Occipital lobe (tissue), 2 donors: ENCODE measurements around the gene LGR5. TPM values are rescaled to one million over a fixed set of nuclear protein-coding genes. Genes with fewer than 3 reads are reported as not detected.
"Not testable (repeated sequence)": the region's sequence is repeated elsewhere in the genome, so short reads cannot be mapped to it uniquely, and the experiment has no call there.

Source experiments
- DNase-seq: peaks from one replicate; lab custom pipeline; 2025; lab: John Stamatoyannopoulos, UW
- total RNA-seq: library from RNA; depleted of rRNA; stranded (reverse); fragments of >200 nt; gene quantifications from one replicate; pipeline ENCODE4 v1.2.3, GENCODE V29; 2014

The LGR5 gene
- total RNA-seq, 1 donor from 2014 or later = not detected

DNA sequence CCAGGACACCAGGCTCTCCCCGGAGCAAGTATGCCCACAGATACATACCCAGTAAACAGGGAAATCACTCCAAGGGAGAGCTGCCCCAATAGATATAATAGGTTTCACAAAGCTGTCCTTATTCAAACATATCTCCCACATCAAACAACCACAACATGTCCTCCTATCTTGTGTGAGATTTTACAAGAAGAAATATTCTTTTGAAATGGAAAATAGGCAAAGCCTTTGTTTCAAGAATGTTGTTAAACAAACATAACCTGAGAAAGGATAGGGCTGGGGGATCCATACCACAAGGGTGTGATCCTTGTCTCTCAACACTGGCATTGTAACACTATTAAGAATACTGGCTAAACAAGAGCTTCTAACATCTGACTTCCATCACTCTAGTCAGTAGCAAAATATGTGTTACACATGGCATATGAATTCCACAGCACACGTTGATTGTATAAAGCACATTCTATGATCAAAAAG is 32.9 kb downstream of the LGR5 start:
- DNase-seq = no peak

GRCh38 chr12:71474791-71475190 is 35.2 kb downstream of the LGR5 start:
- DNase-seq = no peak

- no peak for DNase-seq
Measured at GRCh38 chr12:71475280-71475679, 35.7 kb downstream of the LGR5 start.

- no peak for DNase-seq
Measured at GRCh38 chr12:71476513-71476912, 36.9 kb downstream of the LGR5 start.

GRCh38 chr12:71477609-71478008 is 38.0 kb downstream of the LGR5 start:
- DNase-seq = no peak

GRCh38 chr12:71478270-71478669 is 38.7 kb downstream of the LGR5 start:
- no peak for DNase-seq

DNA sequence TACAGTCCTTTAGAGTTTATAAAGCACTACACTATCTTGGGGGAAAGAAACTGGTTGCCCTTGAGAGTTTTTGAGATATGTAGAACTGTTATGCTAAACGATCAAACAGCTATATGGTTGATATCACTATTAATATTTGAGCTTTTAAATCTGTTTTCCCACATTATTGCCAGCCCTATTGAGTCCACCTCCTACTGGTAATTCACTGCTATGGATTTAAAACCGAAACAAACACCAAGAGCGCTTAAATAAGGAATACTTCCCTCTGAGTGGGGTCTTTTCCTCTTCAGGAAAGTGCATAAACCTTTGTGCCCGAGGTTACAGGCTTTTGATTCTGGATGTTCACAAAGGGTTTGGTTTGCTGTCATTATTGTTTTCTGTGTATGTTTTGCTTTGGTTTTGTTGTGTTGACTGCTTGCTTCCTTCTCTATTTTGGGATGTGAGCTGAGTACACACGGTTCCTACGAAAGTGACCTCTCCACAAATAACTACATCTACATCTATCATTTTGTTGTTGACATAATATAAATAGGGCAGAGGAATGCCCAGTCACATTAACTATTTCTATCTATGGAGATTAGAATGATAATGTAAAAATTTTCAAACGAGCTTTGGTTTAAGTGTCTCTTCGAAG is 44.8 kb downstream of the LGR5 start:
- DNase-seq = no peak

GRCh38 chr12:71490844-71491243 is 51.2 kb downstream of the LGR5 start:
- DNase-seq = not testable (repeated sequence)

- DNase-seq = no peak
Measured at GRCh38 chr12:71492604-71493003, 53.0 kb downstream of the LGR5 start.

DNA sequence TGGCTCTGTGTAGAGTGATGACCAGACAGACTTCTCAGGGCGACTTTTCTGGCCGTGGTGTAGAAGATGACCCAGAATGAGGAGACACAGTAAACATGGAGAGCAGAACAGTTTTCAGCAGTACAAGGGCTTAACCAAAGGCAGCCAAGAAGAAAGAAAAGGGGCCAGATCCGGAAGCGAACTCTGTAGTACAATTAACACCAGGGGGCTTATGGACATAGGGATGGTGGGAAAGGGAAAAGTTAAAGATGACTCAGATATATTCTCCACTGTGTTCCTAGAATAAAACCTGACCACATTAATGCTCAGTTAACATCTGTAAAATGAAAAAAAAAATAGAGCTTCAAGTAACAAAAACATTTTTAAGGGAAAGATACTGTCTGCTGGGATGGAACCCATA is 60.2 kb downstream of the LGR5 start:
- no peak for DNase-seq

- DNase-seq = no peak
Measured at GRCh38 chr12:71503579-71504391, 64.2 kb downstream of the LGR5 start.

DNA sequence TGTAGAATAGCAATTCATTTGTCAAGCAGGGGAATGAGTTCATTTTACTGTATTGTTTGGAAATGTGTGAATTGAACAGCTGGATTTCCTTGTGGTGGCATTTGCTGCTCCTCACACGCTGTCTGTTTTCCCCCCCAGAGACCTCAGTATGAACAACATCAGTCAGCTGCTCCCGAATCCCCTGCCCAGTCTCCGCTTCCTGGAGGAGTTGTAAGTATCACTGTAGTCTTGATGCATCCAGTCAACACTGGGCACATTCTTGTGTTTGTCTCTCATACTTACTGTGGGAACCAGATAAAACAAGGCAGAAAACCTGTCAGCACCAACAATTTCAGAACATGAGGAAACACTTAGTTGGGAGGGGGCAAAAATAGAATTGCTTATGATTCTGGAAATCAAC is 64.9 kb downstream of the LGR5 start:
- no peak for DNase-seq

DNA sequence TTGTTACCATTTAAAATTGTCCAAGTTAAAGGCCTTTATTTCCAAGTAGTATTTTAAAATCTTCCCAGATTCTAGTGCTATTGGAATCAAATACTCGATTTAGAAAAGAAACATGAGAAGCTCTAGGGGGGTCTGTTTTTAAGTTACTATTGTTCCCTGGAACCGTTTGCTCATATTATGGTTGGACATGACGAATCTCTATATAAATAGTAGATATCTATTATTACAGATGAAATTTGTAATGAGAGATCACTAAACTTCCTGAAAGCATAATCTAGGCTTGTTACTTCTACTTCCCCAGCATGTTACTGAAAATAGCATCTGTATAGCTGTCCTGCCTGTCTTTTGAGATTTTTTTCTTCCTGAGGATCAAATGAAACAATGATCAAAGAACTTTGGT is 70.1 kb downstream of the LGR5 start:
- DNase-seq = no peak

DNA sequence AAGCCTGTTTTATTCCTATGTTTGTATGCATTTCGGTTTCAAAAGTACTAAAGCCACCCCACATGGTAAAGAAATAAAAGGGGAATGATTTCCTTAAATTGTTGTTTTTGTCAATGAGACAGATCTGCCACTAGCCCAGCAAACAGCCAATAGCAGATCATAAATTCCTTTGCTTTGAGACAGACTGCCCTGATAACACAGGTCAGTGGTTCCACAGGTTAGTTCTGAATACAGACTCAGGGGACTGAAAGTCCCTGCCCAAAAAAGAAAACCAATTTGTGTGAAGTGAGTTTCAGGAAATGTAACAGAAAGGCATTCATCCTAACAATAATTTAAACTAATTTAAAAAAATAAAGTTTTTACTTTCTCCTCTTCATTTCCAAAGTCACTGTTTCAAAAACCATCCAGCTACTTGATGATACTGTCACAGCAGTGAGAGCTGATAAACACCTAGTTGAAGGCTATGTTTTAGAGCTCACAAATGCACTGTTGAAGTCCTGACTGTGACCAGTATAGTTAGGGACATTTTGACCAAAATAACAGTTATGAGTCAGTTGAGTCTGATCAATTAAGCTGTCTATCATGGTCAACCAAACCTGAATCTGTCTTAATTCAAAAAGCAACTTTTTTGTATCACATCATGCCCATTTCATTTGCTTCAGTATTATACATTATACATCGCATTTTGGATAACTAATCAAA is 77.7 kb downstream of the LGR5 start:
- no peak for DNase-seq

GRCh38 chr12:71521125-71521524 is 81.5 kb downstream of the LGR5 start:
- DNase-seq = no peak

- DNase-seq = no peak
Measured at GRCh38 chr12:71524626-71525025, 85.0 kb downstream of the LGR5 start.

DNA sequence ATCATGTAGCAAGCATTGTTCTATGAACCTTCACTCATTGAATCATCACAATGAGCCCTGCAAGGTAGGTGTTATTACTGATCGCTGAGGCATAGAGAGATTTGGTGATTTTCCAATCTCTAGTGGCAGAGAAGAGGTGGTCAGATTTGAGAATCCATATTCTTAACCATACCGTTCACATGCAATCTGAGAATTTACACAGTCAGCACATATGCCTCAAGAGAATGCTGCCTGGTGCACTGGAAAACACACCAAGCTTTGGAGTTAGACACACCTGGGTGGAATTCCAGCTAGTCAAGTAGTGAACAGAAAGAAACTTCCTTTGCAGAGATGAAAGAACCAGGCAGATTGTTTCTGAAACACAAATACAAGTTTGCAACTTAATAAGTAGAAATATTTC is 94.1 kb downstream of the LGR5 start:
- no peak for DNase-seq

GRCh38 chr12:71536279-71536938 is 96.8 kb downstream of the LGR5 start:
- no peak for DNase-seq

GRCh38 chr12:71536939-71537622 is 97.5 kb downstream of the LGR5 start:
- no peak for DNase-seq

- no peak for DNase-seq
Measured at GRCh38 chr12:71538807-71539206, 99.2 kb downstream of the LGR5 start.

DNA sequence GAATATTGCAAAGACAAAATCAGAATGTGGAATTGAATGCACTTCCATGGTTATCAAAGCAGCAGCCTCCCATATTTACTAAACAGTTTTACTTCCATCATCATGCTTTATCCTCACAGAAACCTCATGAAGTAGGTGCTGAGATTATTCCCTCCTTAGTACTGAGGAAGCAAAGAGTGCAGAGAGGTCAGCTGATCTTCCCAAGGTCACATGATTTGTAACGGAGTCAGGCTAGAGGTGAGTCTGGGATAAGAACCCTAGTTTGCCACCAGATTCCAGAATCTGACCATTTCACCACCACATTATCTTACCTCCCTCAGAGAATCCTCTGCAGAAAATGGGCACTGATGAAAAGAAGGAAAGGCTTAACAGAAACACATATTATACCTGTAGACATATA is 102.0 kb downstream of the LGR5 start:
- no peak for DNase-seq
